ENCODE data around the gene AAGAB. TPM values are rescaled to one million over a fixed set of nuclear protein-coding genes. Genes with fewer than 3 reads are reported as not detected.

Gene AAGAB
- total RNA-seq, 1 experiment from 2014 or later = 40.1 TPM

DNA sequence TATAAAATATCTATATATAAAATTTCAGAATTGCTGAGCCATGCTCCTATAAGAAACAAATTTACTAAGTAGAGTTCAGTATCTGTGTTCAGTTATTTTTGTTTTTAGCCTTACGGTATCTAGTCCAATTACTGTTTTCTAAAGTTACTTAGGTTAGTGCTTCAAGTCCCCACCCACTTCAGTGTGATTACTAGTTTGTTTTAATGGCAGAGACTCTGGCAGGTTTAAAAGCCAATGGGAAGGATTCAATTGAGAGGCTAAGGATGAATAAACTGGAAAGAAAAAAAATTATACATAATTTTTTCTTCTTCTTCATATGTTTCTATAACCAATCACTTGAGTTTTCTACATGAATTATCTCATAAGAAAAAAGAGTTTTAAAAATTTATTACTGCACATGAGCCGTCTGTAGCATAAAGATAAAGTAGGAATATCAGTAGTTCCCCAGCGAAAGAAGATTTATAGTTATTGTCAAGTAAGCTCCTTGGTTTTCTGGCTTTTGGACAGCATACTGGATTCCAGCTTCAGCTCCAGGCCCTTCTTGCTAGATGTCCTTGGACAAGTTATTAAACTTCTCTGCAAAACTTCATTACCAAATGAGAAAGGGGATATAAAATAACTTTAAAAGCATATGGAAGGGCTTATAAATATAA, 46.8 kb downstream of the AAGAB start:
- H4K20me1 ChIP-seq (ENCODE audit: control insufficient read depth, insufficient read depth, insufficient read length) = no peaks in the 10 kb centered on the region
- H3K23me2 ChIP-seq (ENCODE audit: insufficient read length, low read depth, low read length, poor library complexity, severe bottlenecking) = no peaks in the 10 kb centered on the region

More for the DNA sequence above, 46.8 kb downstream of the AAGAB start:
- Histone ChIP-seq H2BK15ac (ENCODE audit: low read depth, low read length) (no peak overlapping the region), H4K5ac (ENCODE audit: insufficient read length, low read depth, low read length) (no peak overlapping the region), H2BK20ac (ENCODE audit: low read depth, low read length, poor library complexity, severe bottlenecking) (no peak overlapping the region), H4K8ac (replicated peaks; ENCODE audit: insufficient read length, low read depth, low read length) (no peak overlapping the region), H2BK12ac (ENCODE audit: insufficient read length, low read depth, low read length) (no peak overlapping the region), H3K9ac (ENCODE audit: extremely low read depth, insufficient read length, low read length) (no peak overlapping the region), H3K79me1 (ENCODE audit: insufficient read depth, low read depth, low read length, poor library complexity, severe bottlenecking) (no peaks in the 10 kb centered on the region), H3K4me2 (ENCODE audit: insufficient read depth, insufficient read length, low read length) (no peak overlapping the region), H3K27ac (ENCODE audit: insufficient read length, low read depth, low read length) (no peak overlapping the region), H3K9me3 (ENCODE audit: control insufficient read depth, low read depth, low read length) (no peaks in the 10 kb centered on the region), H3K14ac (ENCODE audit: insufficient read depth, low read length) (no peak overlapping the region), H2BK120ac (ENCODE audit: low read depth, low read length, poor library complexity, severe bottlenecking) (no peak overlapping the region), H3T11ph (ENCODE audit: low read length) (no peak overlapping the region), H3K4me1 (ENCODE audit: insufficient read depth, low read length) (no peaks in the 10 kb centered on the region), H4K91ac (ENCODE audit: insufficient read length, low read depth, low read length) (no peak overlapping the region), H3K56ac (ENCODE audit: insufficient read length, low read depth, low read length) (no peak overlapping the region), H2BK5ac (ENCODE audit: insufficient read length, low read length) (no peak overlapping the region), H2AK5ac (ENCODE audit: insufficient read length, low read length) (no peak overlapping the region), H3K27me3 (ENCODE audit: insufficient read depth, low read length) (no peaks in the 10 kb centered on the region), H3K18ac (ENCODE audit: insufficient read length, low read depth, low read length) (no peak overlapping the region), H2AFZ (ENCODE audit: low read length) (no peak overlapping the region), H3K79me2 (ENCODE audit: insufficient read depth, low read length) (no peaks in the 10 kb centered on the region), H3K4ac (ENCODE audit: low read depth, low read length) (no peak overlapping the region), H3K23ac (ENCODE audit: insufficient read length, low read depth, low read length) (no peak overlapping the region)
- Mint-ChIP-seq H3K27ac (no peak overlapping the region), H3K4me3 (no peak overlapping the region), H3K4me1 (no peaks in the 10 kb centered on the region), H3K36me3 (ENCODE audit: insufficient read depth in 1 of 3, low read depth in 3 of 3) (peaks cover 1 to 27% (median 6%) of the 10 kb centered on the region in 3 experiments; a peak in 4 of 7 replicates), H3K9me3 (no peaks in the 10 kb centered on the region), H3K27me3 (ENCODE audit: low read depth) (no peaks in the 10 kb centered on the region)
- no CpG with 5 or more reads among the region's 3 CpGs for WGBS (ENCODE audit: extremely low coverage, insufficient read length, low lambda C conversion rate)
- TF ChIP-seq, protein P1, sequence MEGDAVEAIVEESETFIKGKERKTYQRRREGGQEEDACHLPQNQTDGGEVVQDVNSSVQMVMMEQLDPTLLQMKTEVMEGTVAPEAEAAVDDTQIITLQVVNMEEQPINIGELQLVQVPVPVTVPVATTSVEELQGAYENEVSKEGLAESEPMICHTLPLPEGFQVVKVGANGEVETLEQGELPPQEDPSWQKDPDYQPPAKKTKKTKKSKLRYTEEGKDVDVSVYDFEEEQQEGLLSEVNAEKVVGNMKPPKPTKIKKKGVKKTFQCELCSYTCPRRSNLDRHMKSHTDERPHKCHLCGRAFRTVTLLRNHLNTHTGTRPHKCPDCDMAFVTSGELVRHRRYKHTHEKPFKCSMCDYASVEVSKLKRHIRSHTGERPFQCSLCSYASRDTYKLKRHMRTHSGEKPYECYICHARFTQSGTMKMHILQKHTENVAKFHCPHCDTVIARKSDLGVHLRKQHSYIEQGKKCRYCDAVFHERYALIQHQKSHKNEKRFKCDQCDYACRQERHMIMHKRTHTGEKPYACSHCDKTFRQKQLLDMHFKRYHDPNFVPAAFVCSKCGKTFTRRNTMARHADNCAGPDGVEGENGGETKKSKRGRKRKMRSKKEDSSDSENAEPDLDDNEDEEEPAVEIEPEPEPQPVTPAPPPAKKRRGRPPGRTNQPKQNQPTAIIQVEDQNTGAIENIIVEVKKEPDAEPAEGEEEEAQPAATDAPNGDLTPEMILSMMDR (conservative IDR thresholded peaks at IDR 0.05) = no peak
- no peak for DNase-seq
